ENCODE measurements around the gene TNPO2.
"Not testable (repeated sequence)": the region's sequence is repeated elsewhere in the genome, so short reads cannot be mapped to it uniquely, and the experiment has no call there.

Gene TNPO2

GRCh38 chr19:12736995-12737834 lies 13.5 kb upstream of the TNPO2 start, which contains the start of gene GET3:
TSS of gene GET3 (plus strand) at chr19:12737497. CDS start at chr19:12737506, 9 bp downstream.
- peak; percentile 45 to 73 (median 58) for DNase-seq

- peak in 1 of 4 experiments; percentile 19 for DNase-seq
Measured at GRCh38 chr19:12733369-12734214, 9.9 kb upstream of the TNPO2 start.

- no peak for DNase-seq
Measured at GRCh38 chr19:12731337-12731736, 7.6 kb upstream of the TNPO2 start.

- DNase-seq = no peak
Measured at GRCh38 chr19:12730064-12730463, 6.3 kb upstream of the TNPO2 start.

GRCh38 chr19:12727745-12728433 lies 4.2 kb upstream of the TNPO2 start:
- DNase-seq = no peak

- no peak for DNase-seq
Measured at GRCh38 chr19:12726988-12727316, 3.2 kb upstream of the TNPO2 start.

GRCh38 chr19:12725612-12726011 lies 1.9 kb upstream of the TNPO2 start:
- not testable (repeated sequence) for DNase-seq

- DNase-seq = no peak
Measured at GRCh38 chr19:12723381-12723640, 421 bp downstream of the TNPO2 start.

GRCh38 chr19:12722566-12723380 lies 959 bp downstream of the TNPO2 start:
- DNase-seq = peak; percentile 67 to 87 (median 78)

GRCh38 chr19:12721656-12722565 lies 1.8 kb downstream of the TNPO2 start:
- DNase-seq = peak in 3 of 4 experiments; percentile 17 to 45 (median 44)

- no peak for DNase-seq
Measured at GRCh38 chr19:12720851-12721655, 2.7 kb downstream of the TNPO2 start.

GRCh38 chr19:12720296-12720695 lies 3.4 kb downstream of the TNPO2 start:
- no peak for DNase-seq

- DNase-seq = no peak
Measured at GRCh38 chr19:12715929-12716328, 7.8 kb downstream of the TNPO2 start.

- DNase-seq = no peak
Measured at GRCh38 chr19:12715102-12715501, 8.6 kb downstream of the TNPO2 start.

GRCh38 chr19:12713304-12713703 lies 10.4 kb downstream of the TNPO2 start:
- DNase-seq = not testable (repeated sequence)

- DNase-seq = not testable (repeated sequence)
Measured at GRCh38 chr19:12712077-12712476, 11.7 kb downstream of the TNPO2 start.

GRCh38 chr19:12711187-12711586 lies 12.5 kb downstream of the TNPO2 start:
- DNase-seq = no peak

- no peak for DNase-seq
Measured at GRCh38 chr19:12708641-12709040, 15.1 kb downstream of the TNPO2 start.

GRCh38 chr19:12706332-12706718 lies 17.4 kb downstream of the TNPO2 start:
- no peak for DNase-seq

GRCh38 chr19:12705654-12706331 lies 17.9 kb downstream of the TNPO2 start:
- DNase-seq = no peak

All from activated naive CD4-positive, alpha-beta T cell (primary cell).